Tibial nerve (tissue), 4 donors: ENCODE data around the gene NCAN.

ENCODE experiments used
- EP300 ChIP-seq, 2 donors: sonication (generic); formaldehyde crosslinking; IDR thresholded peaks; one replicate each; pipeline ENCODE4 v1.6.1; 2017; ENCODE audit warnings: antibody characterized with exemption in 2 of 2, mild to moderate bottlenecking in 1 of 2
- POLR2A ChIP-seq, 2 donors: fragments of 450-650 bp; IDR thresholded peaks; one replicate each; pipeline ENCODE4 v1.6.1; 2017; ENCODE audit warnings: antibody characterized with exemption in 2 of 2, mild to moderate bottlenecking in 2 of 2, moderate library complexity in 2 of 2
- TF ChIP-seq, protein P1 (sequence below), 5 experiments: fragments of 200-600 bp in 3 of 5; fragments of 450-650 bp in 2 of 5; sonication (generic) in 3 of 5; IDR thresholded peaks; one replicate each; pipeline ENCODE4 v1.5.1; 2016 to 2019; ENCODE audit warnings: antibody characterized with exemption in 5 of 5, mild to moderate bottlenecking in 3 of 5, moderate library complexity in 2 of 5

DNA sequence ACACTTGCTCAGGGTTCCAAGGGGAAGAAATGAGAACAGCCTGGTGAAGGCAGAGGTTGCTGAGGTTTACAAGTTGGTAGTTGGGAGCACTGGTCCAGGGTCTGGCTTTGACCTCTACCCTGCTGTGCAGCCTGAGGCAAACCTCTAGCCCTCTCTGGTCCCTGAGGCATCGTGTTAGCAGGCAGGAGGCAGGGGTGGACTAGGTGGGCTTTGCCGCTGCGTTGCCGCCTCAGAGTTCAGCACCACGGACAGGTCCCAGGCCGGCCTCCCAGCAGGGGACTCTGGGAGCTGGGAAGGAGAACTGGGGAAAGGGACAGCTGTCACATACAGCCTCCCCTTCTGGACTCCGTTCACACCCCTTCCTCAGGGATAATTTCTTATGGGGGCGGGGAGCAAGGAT is 3.1 kb downstream of the NCAN start:
- TF ChIP-seq, protein P1, sequence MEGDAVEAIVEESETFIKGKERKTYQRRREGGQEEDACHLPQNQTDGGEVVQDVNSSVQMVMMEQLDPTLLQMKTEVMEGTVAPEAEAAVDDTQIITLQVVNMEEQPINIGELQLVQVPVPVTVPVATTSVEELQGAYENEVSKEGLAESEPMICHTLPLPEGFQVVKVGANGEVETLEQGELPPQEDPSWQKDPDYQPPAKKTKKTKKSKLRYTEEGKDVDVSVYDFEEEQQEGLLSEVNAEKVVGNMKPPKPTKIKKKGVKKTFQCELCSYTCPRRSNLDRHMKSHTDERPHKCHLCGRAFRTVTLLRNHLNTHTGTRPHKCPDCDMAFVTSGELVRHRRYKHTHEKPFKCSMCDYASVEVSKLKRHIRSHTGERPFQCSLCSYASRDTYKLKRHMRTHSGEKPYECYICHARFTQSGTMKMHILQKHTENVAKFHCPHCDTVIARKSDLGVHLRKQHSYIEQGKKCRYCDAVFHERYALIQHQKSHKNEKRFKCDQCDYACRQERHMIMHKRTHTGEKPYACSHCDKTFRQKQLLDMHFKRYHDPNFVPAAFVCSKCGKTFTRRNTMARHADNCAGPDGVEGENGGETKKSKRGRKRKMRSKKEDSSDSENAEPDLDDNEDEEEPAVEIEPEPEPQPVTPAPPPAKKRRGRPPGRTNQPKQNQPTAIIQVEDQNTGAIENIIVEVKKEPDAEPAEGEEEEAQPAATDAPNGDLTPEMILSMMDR (IDR thresholded peaks at IDR 0.05), result no peak
- TF ChIP-seq EP300 (IDR thresholded peaks at IDR 0.05) (no peak), POLR2A (IDR thresholded peaks at IDR 0.05) (no peak)
